Smooth muscle cell (in vitro differentiated cells): ENCODE results near the gene SSTR5. TPM values are rescaled to one million over a fixed set of nuclear protein-coding genes. Genes with fewer than 3 reads are reported as not detected.

Experiments
- DNase-seq: peaks from one replicate; lab custom pipeline; 2025; ENCODE audit not compliant: unreplicated experiment; lab: John Stamatoyannopoulos, UW
- H2AFZ ChIP-seq: fragments of 200-600 bp; sonication (generic); 2 replicates; pipeline ENCODE4 v1.6.0; 2016; ENCODE audit warnings: antibody characterized with exemption, low read depth, mild to moderate bottlenecking
- H3F3A ChIP-seq: fragments of 200-600 bp; sonication (generic); 2 replicates; pipeline ENCODE4 v1.6.0; 2017; ENCODE audit warnings: antibody characterized with exemption, low read depth
- H3K27ac ChIP-seq: fragments of 200-600 bp; sonication (generic); 2 replicates; pipeline ENCODE4 v1.5.1; 2016; ENCODE audit warnings: low read depth, mild to moderate bottlenecking
- H3K27me3 ChIP-seq: fragments of 200-600 bp; sonication (generic); 2 replicates; pipeline ENCODE4 v1.6.1; 2016; ENCODE audit warnings: low read depth, mild to moderate bottlenecking
- H3K36me3 ChIP-seq: fragments of 200-600 bp; sonication (generic); 2 replicates; pipeline ENCODE4 v1.5.1; 2016; ENCODE audit warnings: low read depth
- H3K4me1 ChIP-seq: fragments of 200-600 bp; sonication (generic); 2 replicates; pipeline ENCODE4 v1.5.1; 2016; ENCODE audit warnings: low read depth
- H3K4me2 ChIP-seq: fragments of 200-600 bp; sonication (generic); 2 replicates; pipeline ENCODE4 v1.6.0; 2016; ENCODE audit warnings: mild to moderate bottlenecking
- H3K4me3 ChIP-seq: fragments of 200-600 bp; sonication (generic); 2 replicates; pipeline ENCODE4 v1.5.1; 2016; ENCODE audit warnings: mild to moderate bottlenecking
- H3K79me2 ChIP-seq: fragments of 200-600 bp; sonication (generic); 2 replicates; pipeline ENCODE4 v1.6.0; 2016; ENCODE audit warnings: low read depth, mild to moderate bottlenecking
- H3K9ac ChIP-seq: fragments of 200-600 bp; sonication (generic); 2 replicates; pipeline ENCODE4 v1.6.0; 2016; ENCODE audit warnings: low read depth
- H3K9me3 ChIP-seq: fragments of 200-600 bp; sonication (generic); replicated peaks from 2 replicates; pipeline ENCODE4 v1.5.1; 2016; ENCODE audit warnings: low read depth
- H4K20me1 ChIP-seq: fragments of 200-600 bp; sonication (generic); 2 replicates; pipeline ENCODE4 v1.6.0; 2016; ENCODE audit warnings: low read depth
- CTCF ChIP-seq: fragments of 200-600 bp; sonication (generic); IDR thresholded peaks from 2 replicates; pipeline ENCODE4 v1.5.1; 2017; ENCODE audit warnings: borderline replicate concordance, mild to moderate bottlenecking, antibody characterized with exemption; ENCODE audit not compliant: insufficient read depth, poor library complexity, severe bottlenecking
- WGBS: methylation state at CpG from one replicate; pipeline ENCODE4 v1.1.7; 2016; ENCODE audit warnings: low lambda C conversion rate; 5-methylcytosine and 5-hydroxymethylcytosine counted together
- polyA plus RNA-seq: library from polyadenylated mRNA; unstranded; fragments of >200 nt; fragmentation: Nextera tagmentation; extraction: Ambion mirVana; gene quantifications from 2 replicates; pipeline ENCODE4 v1.2.1, GENCODE V29; 2016
- total RNA-seq: library from RNA; depleted of rRNA; stranded (reverse); fragments of >200 nt; gene quantifications from 2 replicates; pipeline ENCODE4 v1.2.3, GENCODE V29; 2014

The SSTR5 gene
- total and polyA plus RNA-seq, 2 experiments from 2014 or later: not detected

- Histone ChIP-seq H3K27ac (no peak overlapping the region), H3K4me1 (no peaks in the 10 kb centered on the region), H3K4me3 (no peak overlapping the region), H3K9ac (no peak overlapping the region), H3K9me3 (no peaks in the 10 kb centered on the region), H3K36me3 (no peaks in the 10 kb centered on the region), H4K20me1 (no peaks in the 10 kb centered on the region), H2AFZ (no peak overlapping the region), H3K27me3 (no peaks in the 10 kb centered on the region), H3F3A (no peaks in the 10 kb centered on the region), H3K4me2 (peak overlapping the region; percentile 6), H3K79me2 (no peaks in the 10 kb centered on the region)
- TF ChIP-seq CTCF: no peak
- no peak for DNase-seq
- WGBS: 72% methylated on average over 26 of the region's 27 CpGs
Measured at GRCh38 chr16:1026784-1027500, 45.6 kb upstream of the SSTR5 start.

- no peak overlapping the region for H3K4me3 ChIP-seq
- no peak for TF ChIP-seq CTCF
- H3K9me3 ChIP-seq: no peaks in the 10 kb centered on the region
- 95% methylated on average over 17 of the region's 22 CpGs for WGBS
- no peaks in the 10 kb centered on the region for H3F3A ChIP-seq
- H3K9ac ChIP-seq: no peak overlapping the region
- H3K27ac ChIP-seq: no peak overlapping the region
- no peaks in the 10 kb centered on the region for H3K4me1 ChIP-seq
- H3K4me2 ChIP-seq: no peak overlapping the region
- no peak overlapping the region for H2AFZ ChIP-seq
- H3K27me3 ChIP-seq: no peaks in the 10 kb centered on the region
- DNase-seq: no peak
- no peaks in the 10 kb centered on the region for H4K20me1 ChIP-seq
- no peaks in the 10 kb centered on the region for H3K36me3 ChIP-seq
- H3K79me2 ChIP-seq: no peaks in the 10 kb centered on the region
Measured at GRCh38 chr16:1027501-1027815, 45.1 kb upstream of the SSTR5 start.

GRCh38 chr16:1028056-1028455, 44.5 kb upstream of the SSTR5 start:
- H3K9ac ChIP-seq: no peak overlapping the region
- no peaks in the 10 kb centered on the region for H3F3A ChIP-seq
- H3K4me2 ChIP-seq: no peak overlapping the region
- WGBS: 57% methylated on average over 15 of the region's 15 CpGs
- H4K20me1 ChIP-seq: no peaks in the 10 kb centered on the region
- no peaks in the 10 kb centered on the region for H3K27me3 ChIP-seq
- H3K9me3 ChIP-seq: no peaks in the 10 kb centered on the region
- no peak overlapping the region for H2AFZ ChIP-seq
- H3K27ac ChIP-seq: no peak overlapping the region
- no peaks in the 10 kb centered on the region for H3K36me3 ChIP-seq
- H3K4me3 ChIP-seq: no peak overlapping the region
- H3K4me1 ChIP-seq: no peaks in the 10 kb centered on the region
- no peaks in the 10 kb centered on the region for H3K79me2 ChIP-seq
- no peak for DNase-seq
- TF ChIP-seq CTCF: no peak
